Keratinocyte (primary cell): ENCODE results near the gene ASTN2. TPM values are rescaled to one million over a fixed set of nuclear protein-coding genes. Genes with fewer than 3 reads are reported as not detected.

Source experiments
- DNase-seq: peaks from one replicate; pipeline ENCODE4 v3.0.0-alpha.2; 2011; ENCODE audit warnings: low read depth, missing footprints, low spot score
- FAIRE-seq: peaks from 2 replicates; lab custom pipeline; 2011; peaks lifted over from hg19 to GRCh38; lab: Jason Lieb, UNC
- H2AFZ ChIP-seq: 2 replicates; pipeline ENCODE4 v1.6.0; 2012; ENCODE audit warnings: low read length, control low read depth, inconsistent platforms; ENCODE audit not compliant: control insufficient read depth
- H3K27ac ChIP-seq: 2 replicates; pipeline ENCODE4 v1.5.1; 2011; ENCODE audit warnings: low read length; ENCODE audit not compliant: control insufficient read depth, insufficient read depth
- H3K27me3 ChIP-seq: 3 replicates; pipeline ENCODE4 v1.6.0; 2011; ENCODE audit warnings: low read length; ENCODE audit not compliant: control insufficient read depth, insufficient read depth; ENCODE audit errors: extremely low read depth
- H3K36me3 ChIP-seq, 2 experiments: 2 replicates in 1 of 2; 3 replicates in 1 of 2; pipeline ENCODE4 v1.5.1; 2011; ENCODE audit warnings: low read length in 2 of 2, mild to moderate bottlenecking in 1 of 2; ENCODE audit not compliant: control insufficient read depth in 2 of 2, insufficient read depth in 2 of 2; ENCODE audit errors: extremely low read depth in 1 of 2
- H3K4me1 ChIP-seq: 3 replicates; pipeline ENCODE4 v1.5.1; 2011; ENCODE audit warnings: low read length; ENCODE audit not compliant: control insufficient read depth, insufficient read depth; ENCODE audit errors: extremely low read depth
- H3K4me2 ChIP-seq: 3 replicates; pipeline ENCODE4 v1.6.0; 2011; ENCODE audit warnings: low read depth, low read length; ENCODE audit not compliant: control insufficient read depth, insufficient read depth; ENCODE audit errors: extremely low read depth
- H3K4me3 ChIP-seq, 3 experiments: fragments of 200-600 bp in 1 of 3; sonication (generic) in 1 of 3; 2 replicates in 2 of 3; 3 replicates in 1 of 3; pipeline ENCODE4 v1.5.1; 2011 to 2016; ENCODE audit warnings: low read length in 3 of 3, mild to moderate bottlenecking in 3 of 3, control low read depth in 2 of 3, inconsistent platforms in 1 of 3, low read depth in 1 of 3, mixed read lengths in 1 of 3, mixed run types in 1 of 3, moderate library complexity in 1 of 3; ENCODE audit not compliant: control insufficient read depth in 2 of 3, insufficient read depth in 2 of 3; ENCODE audit errors: extremely low read depth in 1 of 3
- H3K79me2 ChIP-seq: 2 replicates; pipeline ENCODE4 v1.6.0; 2012; ENCODE audit warnings: low read length; ENCODE audit not compliant: control insufficient read depth, insufficient read depth
- H3K9ac ChIP-seq: 3 replicates; pipeline ENCODE4 v1.6.0; 2011; ENCODE audit warnings: low read length; ENCODE audit not compliant: control insufficient read depth, insufficient read depth; ENCODE audit errors: extremely low read depth
- H3K9me1 ChIP-seq: 3 replicates; pipeline ENCODE4 v1.6.0; 2011; ENCODE audit warnings: low read length; ENCODE audit not compliant: control insufficient read depth, insufficient read depth; ENCODE audit errors: extremely low read depth
- H3K9me3 ChIP-seq: 2 replicates; pipeline ENCODE4 v1.5.1; 2012; ENCODE audit warnings: low read depth, low read length; ENCODE audit not compliant: control insufficient read depth
- H4K20me1 ChIP-seq: 3 replicates; pipeline ENCODE4 v1.6.0; 2011; ENCODE audit warnings: low read length; ENCODE audit not compliant: control insufficient read depth, insufficient read depth; ENCODE audit errors: extremely low read depth
- CTCF ChIP-seq, 3 experiments: IDR thresholded peaks in 1 of 3; conservative IDR thresholded peaks in 1 of 3; optimal IDR thresholded peaks in 1 of 3; 2 replicates in 2 of 3; 3 replicates in 1 of 3; pipeline versions ENCODE3 to v1.5.1; 2011; ENCODE audit warnings: low read length in 3 of 3, mild to moderate bottlenecking in 3 of 3, moderate library complexity in 2 of 3, control low read depth in 1 of 3, inconsistent platforms in 1 of 3; ENCODE audit not compliant: insufficient read depth in 2 of 3; ENCODE audit errors: extremely low read depth in 1 of 3
- EZH2 ChIP-seq: IDR thresholded peaks from one replicate; pipeline ENCODE4 v1.6.1; 2012; ENCODE audit warnings: inconsistent platforms, mild to moderate bottlenecking, low read length, moderate library complexity
- dilution Hi-C: fragments of 300-500 bp; cut with MboI; formaldehyde crosslinking; loops from one replicate; pipeline ENCODE4 v1.7.0; 2020; ENCODE audit warnings: low sequenced_read_pairs; ENCODE audit not compliant: extremely low pct_ligation_motif_present
- polyA plus RNA-seq, 5 experiments: library from polyadenylated mRNA; depleted of rRNA in 3 of 5; stranded (reverse) in 3 of 5; stranded (forward) in 1 of 5; unstranded in 1 of 5; fragments of >200 nt; gene quantifications; 1 replicate in 1 of 5; 2 replicates in 3 of 5; 3 replicates in 1 of 5; pipeline versions ENCODE4 v1.2.1 to v1.2.3, GENCODE V29; 2011 to 2012; ENCODE audit warnings: missing spikeins in 2 of 5, low read depth in 1 of 5, low replicate concordance in 1 of 5

The ASTN2 gene
- polyA plus RNA-seq, 1 donor (not counting 4 experiments of a cell fraction or from before 2014, with no cell fraction given), result 0.31 TPM

GRCh38 chr9:117000834-117001233, 414.0 kb downstream of the ASTN2 start:
- Histone ChIP-seq H3K4me2 (no peak overlapping the region), H3K9ac (no peak overlapping the region), H3K4me1 (no peaks in the 10 kb centered on the region), H3K4me3 (no peak overlapping the region), H3K9me1 (no peaks in the 10 kb centered on the region), H4K20me1 (no peaks in the 10 kb centered on the region), H3K79me2 (no peaks in the 10 kb centered on the region), H3K27me3 (no peaks in the 10 kb centered on the region), H3K27ac (no peak overlapping the region), H3K9me3 (no peaks in the 10 kb centered on the region), H2AFZ (no peak overlapping the region), H3K36me3 (no peaks in the 10 kb centered on the region)
- FAIRE-seq (no peak), DNase-seq (no peak)
- dilution Hi-C loops, result no loop called here
- TF ChIP-seq CTCF (optimal IDR thresholded peaks at IDR 0.05 in 1 of 3, IDR thresholded peaks at IDR 0.05 in 1 of 3, conservative IDR thresholded peaks at IDR 0.05 in 1 of 3; ENCODE audit: extremely low read depth in 1 of 3, insufficient read depth in 2 of 3, low read length in 3 of 3) (no peak), EZH2 (no peak)

- FAIRE-seq, result no peak
- no peaks in the 10 kb centered on the region for H4K20me1 ChIP-seq
- H3K4me1 ChIP-seq, result no peaks in the 10 kb centered on the region
- H3K27ac ChIP-seq, result no peak overlapping the region
- H3K9me3 ChIP-seq, result no peaks in the 10 kb centered on the region
- no peaks in the 10 kb centered on the region for H3K79me2 ChIP-seq
- no peak overlapping the region for H3K4me3 ChIP-seq
- H3K27me3 ChIP-seq, result no peaks in the 10 kb centered on the region
- no peaks in the 10 kb centered on the region for H3K36me3 ChIP-seq
- no peak overlapping the region for H3K9ac ChIP-seq
- H3K9me1 ChIP-seq, result no peaks in the 10 kb centered on the region
- no peak overlapping the region for H2AFZ ChIP-seq
- TF ChIP-seq EZH2 (no peak), CTCF (optimal IDR thresholded peaks at IDR 0.05 in 1 of 3, IDR thresholded peaks at IDR 0.05 in 1 of 3, conservative IDR thresholded peaks at IDR 0.05 in 1 of 3; ENCODE audit: extremely low read depth in 1 of 3, insufficient read depth in 2 of 3, low read length in 3 of 3) (no peak)
- no peak for DNase-seq
- H3K4me2 ChIP-seq, result no peak overlapping the region
- dilution Hi-C loops, result no loop called here
These were observed 414.6 kb downstream of the ASTN2 start for GRCh38 chr9:117000196-117000723.
